Measurements from ENCODE around the gene ANKRD34B. TPM values are rescaled to one million over a fixed set of nuclear protein-coding genes. Genes with fewer than 3 reads are reported as not detected.
A peak's percentile ranks its signal among the peaks of the same experiment; 100 is the strongest.

ANKRD34B gene
- total and polyA plus RNA-seq, 2 donors from 2014 or later = 1.5 TPM; not detected in 1

- H3K27ac ChIP-seq (ENCODE audit: low read depth in 2 of 2, low read length in 2 of 2) = no peak overlapping the region
- DNase-seq (no peak), FAIRE-seq (no peak)
- intact Hi-C loops (cut with DNase I) = no loop called here
- H3K9ac ChIP-seq (ENCODE audit: low read length in 3 of 3) = no peak overlapping the region
- TF ChIP-seq CTCF (IDR thresholded peaks at IDR 0.05; ENCODE audit: borderline replicate concordance, extremely low read depth, insufficient read depth) = no peak
- no peaks in the 10 kb centered on the region for H3K36me3 ChIP-seq (ENCODE audit: control insufficient read depth in 2 of 3, insufficient read depth in 3 of 3, low read length in 3 of 3)
- H3K4me1 ChIP-seq (ENCODE audit: control insufficient read depth in 2 of 3, insufficient read depth in 2 of 3, low read depth in 1 of 3, low read length in 3 of 3) = peaks cover 0 to 6% (median 3%) of the 10 kb centered on the region in 3 donors
- H3K4me3 ChIP-seq (ENCODE audit: low read length in 3 of 3) = no peak overlapping the region
- no peaks in the 10 kb centered on the region for H3K27me3 ChIP-seq (ENCODE audit: control insufficient read depth, insufficient read depth, low read length)
- no peaks in the 10 kb centered on the region for H3K9me3 ChIP-seq (ENCODE audit: control insufficient read depth in 2 of 3, insufficient read depth in 1 of 3, low read length in 3 of 3)
These were observed 24.7 kb upstream of the ANKRD34B start for GRCh38 chr5:80594810-80595209.

DNA sequence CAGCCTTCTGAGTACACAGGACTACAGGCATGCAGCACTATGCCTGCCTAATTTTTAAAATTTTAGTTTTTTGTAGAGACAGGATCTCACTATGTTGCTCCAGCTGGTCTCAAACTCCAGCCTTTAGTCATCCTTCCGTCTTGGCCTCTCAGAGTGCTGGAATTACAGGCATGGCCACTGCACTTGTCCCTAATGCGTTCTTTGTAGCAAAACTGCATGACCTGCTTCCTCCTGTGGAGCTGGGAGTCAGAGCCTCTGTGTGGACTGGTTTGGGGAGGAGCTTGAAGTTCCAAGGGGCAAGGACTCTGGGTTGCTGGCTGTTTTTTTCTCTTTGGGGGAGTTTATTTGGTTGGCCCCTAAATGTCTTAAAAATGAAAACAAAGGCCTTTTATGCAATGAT is 22.7 kb upstream of the ANKRD34B start:
- Histone ChIP-seq H3K9ac (ENCODE audit: low read length in 3 of 3) (no peak overlapping the region), H3K4me3 (ENCODE audit: low read length in 3 of 3) (no peak overlapping the region), H3K4me1 (ENCODE audit: control insufficient read depth in 2 of 3, insufficient read depth in 2 of 3, low read depth in 1 of 3, low read length in 3 of 3) (peaks cover 0 to 6% (median 3%) of the 10 kb centered on the region in 3 donors), H3K27ac (ENCODE audit: low read depth in 2 of 2, low read length in 2 of 2) (no peak overlapping the region), H3K27me3 (ENCODE audit: control insufficient read depth, insufficient read depth, low read length) (no peaks in the 10 kb centered on the region), H3K9me3 (ENCODE audit: control insufficient read depth in 2 of 3, insufficient read depth in 1 of 3, low read length in 3 of 3) (no peaks in the 10 kb centered on the region), H3K36me3 (ENCODE audit: control insufficient read depth in 2 of 3, insufficient read depth in 3 of 3, low read length in 3 of 3) (no peaks in the 10 kb centered on the region)
- no peak for FAIRE-seq
- intact Hi-C loops (cut with DNase I) = no loop called here
- no peak for TF ChIP-seq CTCF (IDR thresholded peaks at IDR 0.05; ENCODE audit: borderline replicate concordance, extremely low read depth, insufficient read depth)
- no peak for DNase-seq

GRCh38 chr5:80592105-80592504 is 22.0 kb upstream of the ANKRD34B start:
- intact Hi-C loops (cut with DNase I) = no loop called here
- H3K4me1 ChIP-seq (ENCODE audit: control insufficient read depth in 2 of 3, insufficient read depth in 2 of 3, low read depth in 1 of 3, low read length in 3 of 3) = peaks cover 0 to 6% (median 3%) of the 10 kb centered on the region in 3 donors
- no peaks in the 10 kb centered on the region for H3K27me3 ChIP-seq (ENCODE audit: control insufficient read depth, insufficient read depth, low read length)
- no peak overlapping the region for H3K4me3 ChIP-seq (ENCODE audit: low read length in 3 of 3)
- DNase-seq (no peak), FAIRE-seq (no peak)
- H3K9me3 ChIP-seq (ENCODE audit: control insufficient read depth in 2 of 3, insufficient read depth in 1 of 3, low read length in 3 of 3) = no peaks in the 10 kb centered on the region
- H3K9ac ChIP-seq (ENCODE audit: low read length in 3 of 3) = no peak overlapping the region
- no peak for TF ChIP-seq CTCF (IDR thresholded peaks at IDR 0.05; ENCODE audit: borderline replicate concordance, extremely low read depth, insufficient read depth)
- no peaks in the 10 kb centered on the region for H3K36me3 ChIP-seq (ENCODE audit: control insufficient read depth in 2 of 3, insufficient read depth in 3 of 3, low read length in 3 of 3)
- H3K27ac ChIP-seq (ENCODE audit: low read depth in 2 of 2, low read length in 2 of 2) = no peak overlapping the region

- H3K36me3 ChIP-seq (ENCODE audit: control insufficient read depth in 2 of 3, insufficient read depth in 3 of 3, low read length in 3 of 3) = no peaks in the 10 kb centered on the region
- H3K27ac ChIP-seq (ENCODE audit: low read depth in 2 of 2, low read length in 2 of 2) = no peak overlapping the region
- H3K9ac ChIP-seq (ENCODE audit: low read length in 3 of 3) = no peak overlapping the region
- H3K4me1 ChIP-seq (ENCODE audit: control insufficient read depth in 2 of 3, insufficient read depth in 2 of 3, low read depth in 1 of 3, low read length in 3 of 3) = peaks cover 0 to 6% (median 3%) of the 10 kb centered on the region in 3 donors
- FAIRE-seq (no peak), DNase-seq (peak in 3 of 5 donors; percentile 5 to 76 (median 6))
- H3K27me3 ChIP-seq (ENCODE audit: control insufficient read depth, insufficient read depth, low read length) = no peaks in the 10 kb centered on the region
- intact Hi-C loops (cut with DNase I) = no loop called here
- no peak overlapping the region for H3K4me3 ChIP-seq (ENCODE audit: low read length in 3 of 3)
- H3K9me3 ChIP-seq (ENCODE audit: control insufficient read depth in 2 of 3, insufficient read depth in 1 of 3, low read length in 3 of 3) = no peaks in the 10 kb centered on the region
- peak; percentile 11 for TF ChIP-seq CTCF (IDR thresholded peaks at IDR 0.05; ENCODE audit: borderline replicate concordance, extremely low read depth, insufficient read depth)
These were observed 21.3 kb upstream of the ANKRD34B start for GRCh38 chr5:80591352-80591751.

Measured in kidney (tissue), 14 donors.